GM23338 (cell line): ENCODE data around the gene NXPE4. TPM values are rescaled to one million over a fixed set of nuclear protein-coding genes. Genes with fewer than 3 reads are reported as not detected.

ENCODE experiments used
- ATAC-seq: fragments of 200-7000 bp; cut with Tn5 transposase; 3 replicates; pipeline ENCODE4 v1.9.1; 2020
- DNase-seq: peaks from one replicate; pipeline ENCODE4 v3.0.0-alpha.2; 2015; ENCODE audit warnings: low spot score
- H2AFZ ChIP-seq: fragments of 200-600 bp; sonication (generic); 2 replicates; pipeline ENCODE4 v1.8.0; 2016; ENCODE audit warnings: antibody characterized with exemption, mild to moderate bottlenecking, moderate library complexity
- H3F3A ChIP-seq: fragments of 200-600 bp; sonication (generic); replicated peaks from 2 replicates; pipeline ENCODE4 v1.8.0; 2017; ENCODE audit warnings: antibody characterized with exemption, mixed run types, low read depth
- H3K27ac ChIP-seq: fragments of 200-600 bp; sonication (generic); 2 replicates; pipeline ENCODE4 v1.6.1; 2016; ENCODE audit warnings: low read depth
- H3K27me3 ChIP-seq: fragments of 200-600 bp; sonication (generic); 2 replicates; pipeline ENCODE4 v1.8.0; 2016; ENCODE audit warnings: mild to moderate bottlenecking, mixed run types, moderate library complexity; ENCODE audit not compliant: insufficient read depth
- H3K36me3 ChIP-seq: fragments of 200-600 bp; sonication (generic); 2 replicates; pipeline ENCODE4 v1.8.0; 2016; ENCODE audit warnings: mild to moderate bottlenecking; ENCODE audit not compliant: insufficient read depth
- H3K4me1 ChIP-seq: fragments of 200-600 bp; sonication (generic); 2 replicates; pipeline ENCODE4 v1.8.0; 2016; ENCODE audit warnings: mild to moderate bottlenecking, moderate library complexity; ENCODE audit not compliant: insufficient read depth
- H3K4me2 ChIP-seq: fragments of 200-600 bp; sonication (generic); 2 replicates; pipeline ENCODE4 v1.7.1; 2017; ENCODE audit warnings: mixed run types
- H3K4me3 ChIP-seq: fragments of 200-600 bp; sonication (generic); 2 replicates; pipeline ENCODE4 v1.6.1; 2016; ENCODE audit warnings: mixed run types
- H3K79me2 ChIP-seq: fragments of 200-600 bp; sonication (generic); replicated peaks from 2 replicates; pipeline ENCODE4 v1.8.0; 2017; ENCODE audit warnings: mild to moderate bottlenecking; ENCODE audit not compliant: insufficient read depth
- H3K9me2 ChIP-seq: fragments of 200-600 bp; sonication (generic); 2 replicates; pipeline ENCODE4 v1.8.0; 2017; ENCODE audit not compliant: insufficient read depth
- H4K20me1 ChIP-seq: fragments of 200-600 bp; sonication (generic); replicated peaks from 2 replicates; pipeline ENCODE4 v1.8.0; 2017; ENCODE audit warnings: mild to moderate bottlenecking; ENCODE audit not compliant: insufficient read depth
- H3K27ac Mint-ChIP-seq: 2 replicates; pipeline ENCODE4 v1.8.0; 2020; ENCODE audit warnings: inconsistent platforms, mild to moderate bottlenecking, moderate library complexity, mixed read lengths
- H3K27me3 Mint-ChIP-seq: 3 replicates; pipeline ENCODE4 v1.8.0; 2022; ENCODE audit warnings: low read depth, mild to moderate bottlenecking, moderate library complexity, mixed read lengths, inconsistent platforms; ENCODE audit not compliant: insufficient read depth, poor library complexity
- H3K36me3 Mint-ChIP-seq: 3 replicates; pipeline ENCODE4 v1.8.0; 2021; ENCODE audit warnings: low read depth, mild to moderate bottlenecking, inconsistent platforms, moderate library complexity, mixed read lengths
- H3K4me1 Mint-ChIP-seq: 3 replicates; pipeline ENCODE4 v1.8.0; 2020; ENCODE audit warnings: mild to moderate bottlenecking, inconsistent platforms, mixed read lengths
- H3K4me3 Mint-ChIP-seq: 3 replicates; pipeline ENCODE4 v1.8.0; 2021; ENCODE audit warnings: moderate library complexity, mild to moderate bottlenecking, inconsistent platforms, mixed read lengths
- H3K9me3 Mint-ChIP-seq: 3 replicates; pipeline ENCODE4 v1.8.0; 2020; ENCODE audit warnings: moderate library complexity, mild to moderate bottlenecking, inconsistent platforms, mixed read lengths
- CREB1 ChIP-seq: fragments of 250-450 bp; sonication (Bioruptor Pico); IDR thresholded peaks from 2 replicates; pipeline ENCODE4 v1.5.0; 2020; ENCODE audit warnings: low read depth, mild to moderate bottlenecking, moderate library complexity
- EZH2phosphoT487 ChIP-seq: fragments of 200-600 bp; sonication (generic); IDR thresholded peaks from one replicate; pipeline ENCODE4 v1.8.1; 2018; ENCODE audit warnings: antibody characterized with exemption; ENCODE audit not compliant: unreplicated experiment
- NANOG ChIP-seq: IDR thresholded peaks from 2 replicates; pipeline ENCODE4 v1.6.1; 2016; ENCODE audit warnings: antibody characterized with exemption, borderline replicate concordance
- POLR2AphosphoS5 ChIP-seq: IDR thresholded peaks from 2 replicates; pipeline ENCODE4 v1.6.1; 2016; ENCODE audit warnings: antibody characterized with exemption, low read depth
- STAT1 ChIP-seq: IDR thresholded peaks from one replicate; pipeline ENCODE4 v1.6.1; 2016; ENCODE audit warnings: antibody characterized with exemption; ENCODE audit not compliant: unreplicated experiment
- ZNF114 ChIP-seq: fragments of 250-450 bp; sonication (Bioruptor Pico); IDR thresholded peaks from 2 replicates; pipeline ENCODE4 v1.5.0; 2020; ENCODE audit warnings: mild to moderate bottlenecking, moderate library complexity
- ZNF331 ChIP-seq: fragments of 250-450 bp; sonication (Bioruptor Pico); IDR thresholded peaks from 2 replicates; pipeline ENCODE4 v1.5.0; 2020; ENCODE audit warnings: low read depth, mild to moderate bottlenecking, moderate library complexity
- polyA plus RNA-seq: library from polyadenylated mRNA; unstranded; fragments of >200 nt; fragmentation: Nextera tagmentation; extraction: Ambion mirVana; gene quantifications from 2 replicates; pipeline ENCODE4 v1.2.1, GENCODE V29; 2016
- total RNA-seq: library from RNA; depleted of rRNA; stranded (reverse); fragments of >200 nt; shearing (Covaris generic); gene quantifications from 2 replicates; pipeline ENCODE4 v1.2.3, GENCODE V29; 2014
- TF ChIP-seq, protein P1 (sequence below): fragments of 250-450 bp; sonication (Bioruptor Pico); IDR thresholded peaks from 2 replicates; pipeline ENCODE4 v1.5.0; 2020; ENCODE audit warnings: mild to moderate bottlenecking, moderate library complexity
- TF ChIP-seq, protein P2 (sequence below): IDR thresholded peaks from one replicate; pipeline ENCODE4 v1.6.1; 2018; ENCODE audit warnings: antibody characterized with exemption; ENCODE audit not compliant: unreplicated experiment
- TF ChIP-seq, protein P3 (sequence below): IDR thresholded peaks from 2 replicates; pipeline ENCODE4 v1.6.1; 2016; ENCODE audit warnings: antibody characterized with exemption
- TF ChIP-seq, protein P4 (sequence below), 2 experiments: fragments of 200-600 bp in 1 of 2; sonication (generic) in 1 of 2; conservative IDR thresholded peaks; 2 replicates each; pipeline versions ENCODE4 v1.5.1 to v1.6.1; 2016 to 2017; ENCODE audit warnings: antibody characterized with exemption in 2 of 2, low read depth in 2 of 2, mild to moderate bottlenecking in 2 of 2, moderate library complexity in 1 of 2

NXPE4 gene
- total and polyA plus RNA-seq, 2 experiments from 2014 or later, result not detected

DNA sequence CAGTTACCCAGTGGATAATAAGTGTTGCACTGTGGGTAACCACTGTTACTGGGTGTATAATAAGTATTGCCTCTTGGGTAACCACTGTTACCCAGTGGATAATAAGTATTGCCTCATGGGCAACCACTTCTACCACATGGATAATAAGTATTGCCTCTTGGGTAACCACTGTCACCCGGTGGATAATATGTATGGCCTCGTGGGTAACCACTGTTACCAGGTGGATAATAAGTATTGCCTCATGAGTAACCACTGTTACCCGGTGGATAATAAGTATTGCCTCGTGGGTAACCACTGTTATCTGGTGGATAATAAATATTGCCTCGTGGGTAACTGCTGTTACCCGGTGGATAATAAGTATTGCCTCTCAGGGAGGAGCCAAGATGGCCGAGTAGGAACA lies 29.7 kb upstream of the NXPE4 start (continued):
- TF ChIP-seq, protein P1, sequence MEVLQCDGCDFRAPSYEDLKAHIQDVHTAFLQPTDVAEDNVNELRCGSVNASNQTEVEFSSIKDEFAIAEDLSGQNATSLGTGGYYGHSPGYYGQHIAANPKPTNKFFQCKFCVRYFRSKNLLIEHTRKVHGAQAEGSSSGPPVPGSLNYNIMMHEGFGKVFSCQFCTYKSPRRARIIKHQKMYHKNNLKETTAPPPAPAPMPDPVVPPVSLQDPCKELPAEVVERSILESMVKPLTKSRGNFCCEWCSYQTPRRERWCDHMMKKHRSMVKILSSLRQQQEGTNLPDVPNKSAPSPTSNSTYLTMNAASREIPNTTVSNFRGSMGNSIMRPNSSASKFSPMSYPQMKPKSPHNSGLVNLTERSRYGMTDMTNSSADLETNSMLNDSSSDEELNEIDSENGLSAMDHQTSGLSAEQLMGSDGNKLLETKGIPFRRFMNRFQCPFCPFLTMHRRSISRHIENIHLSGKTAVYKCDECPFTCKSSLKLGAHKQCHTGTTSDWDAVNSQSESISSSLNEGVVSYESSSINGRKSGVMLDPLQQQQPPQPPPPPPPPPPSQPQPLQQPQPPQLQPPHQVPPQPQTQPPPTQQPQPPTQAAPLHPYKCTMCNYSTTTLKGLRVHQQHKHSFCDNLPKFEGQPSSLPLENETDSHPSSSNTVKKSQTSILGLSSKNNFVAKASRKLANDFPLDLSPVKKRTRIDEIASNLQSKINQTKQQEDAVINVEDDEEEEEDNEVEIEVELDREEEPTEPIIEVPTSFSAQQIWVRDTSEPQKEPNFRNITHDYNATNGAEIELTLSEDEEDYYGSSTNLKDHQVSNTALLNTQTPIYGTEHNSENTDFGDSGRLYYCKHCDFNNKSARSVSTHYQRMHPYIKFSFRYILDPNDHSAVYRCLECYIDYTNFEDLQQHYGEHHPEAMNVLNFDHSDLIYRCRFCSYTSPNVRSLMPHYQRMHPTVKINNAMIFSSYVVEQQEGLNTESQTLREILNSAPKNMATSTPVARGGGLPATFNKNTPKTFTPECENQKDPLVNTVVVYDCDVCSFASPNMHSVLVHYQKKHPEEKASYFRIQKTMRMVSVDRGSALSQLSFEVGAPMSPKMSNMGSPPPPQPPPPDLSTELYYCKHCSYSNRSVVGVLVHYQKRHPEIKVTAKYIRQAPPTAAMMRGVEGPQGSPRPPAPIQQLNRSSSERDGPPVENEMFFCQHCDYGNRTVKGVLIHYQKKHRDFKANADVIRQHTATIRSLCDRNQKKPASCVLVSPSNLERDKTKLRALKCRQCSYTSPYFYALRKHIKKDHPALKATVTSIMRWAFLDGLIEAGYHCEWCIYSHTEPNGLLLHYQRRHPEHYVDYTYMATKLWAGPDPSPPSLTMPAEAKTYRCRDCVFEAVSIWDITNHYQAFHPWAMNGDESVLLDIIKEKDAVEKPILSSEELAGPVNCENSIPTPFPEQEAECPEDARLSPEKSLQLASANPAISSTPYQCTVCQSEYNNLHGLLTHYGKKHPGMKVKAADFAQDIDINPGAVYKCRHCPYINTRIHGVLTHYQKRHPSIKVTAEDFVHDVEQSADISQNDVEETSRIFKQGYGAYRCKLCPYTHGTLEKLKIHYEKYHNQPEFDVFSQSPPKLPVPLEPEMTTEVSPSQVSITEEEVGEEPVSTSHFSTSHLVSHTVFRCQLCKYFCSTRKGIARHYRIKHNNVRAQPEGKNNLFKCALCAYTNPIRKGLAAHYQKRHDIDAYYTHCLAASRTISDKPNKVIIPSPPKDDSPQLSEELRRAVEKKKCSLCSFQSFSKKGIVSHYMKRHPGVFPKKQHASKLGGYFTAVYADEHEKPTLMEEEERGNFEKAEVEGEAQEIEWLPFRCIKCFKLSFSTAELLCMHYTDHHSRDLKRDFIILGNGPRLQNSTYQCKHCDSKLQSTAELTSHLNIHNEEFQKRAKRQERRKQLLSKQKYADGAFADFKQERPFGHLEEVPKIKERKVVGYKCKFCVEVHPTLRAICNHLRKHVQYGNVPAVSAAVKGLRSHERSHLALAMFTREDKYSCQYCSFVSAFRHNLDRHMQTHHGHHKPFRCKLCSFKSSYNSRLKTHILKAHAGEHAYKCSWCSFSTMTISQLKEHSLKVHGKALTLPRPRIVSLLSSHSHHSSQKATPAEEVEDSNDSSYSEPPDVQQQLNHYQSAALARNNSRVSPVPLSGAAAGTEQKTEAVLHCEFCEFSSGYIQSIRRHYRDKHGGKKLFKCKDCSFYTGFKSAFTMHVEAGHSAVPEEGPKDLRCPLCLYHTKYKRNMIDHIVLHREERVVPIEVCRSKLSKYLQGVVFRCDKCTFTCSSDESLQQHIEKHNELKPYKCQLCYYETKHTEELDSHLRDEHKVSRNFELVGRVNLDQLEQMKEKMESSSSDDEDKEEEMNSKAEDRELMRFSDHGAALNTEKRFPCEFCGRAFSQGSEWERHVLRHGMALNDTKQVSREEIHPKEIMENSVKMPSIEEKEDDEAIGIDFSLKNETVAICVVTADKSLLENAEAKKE (CRISPR knock-in tag), result no peak
- no peak for TF ChIP-seq POLR2AphosphoS5
- TF ChIP-seq NANOG, result no peak
- TF ChIP-seq CREB1 (CRISPR knock-in tag), result no peak
- TF ChIP-seq EZH2phosphoT487, result no peak
- TF ChIP-seq ZNF114 (CRISPR knock-in tag), result no peak

DNA sequence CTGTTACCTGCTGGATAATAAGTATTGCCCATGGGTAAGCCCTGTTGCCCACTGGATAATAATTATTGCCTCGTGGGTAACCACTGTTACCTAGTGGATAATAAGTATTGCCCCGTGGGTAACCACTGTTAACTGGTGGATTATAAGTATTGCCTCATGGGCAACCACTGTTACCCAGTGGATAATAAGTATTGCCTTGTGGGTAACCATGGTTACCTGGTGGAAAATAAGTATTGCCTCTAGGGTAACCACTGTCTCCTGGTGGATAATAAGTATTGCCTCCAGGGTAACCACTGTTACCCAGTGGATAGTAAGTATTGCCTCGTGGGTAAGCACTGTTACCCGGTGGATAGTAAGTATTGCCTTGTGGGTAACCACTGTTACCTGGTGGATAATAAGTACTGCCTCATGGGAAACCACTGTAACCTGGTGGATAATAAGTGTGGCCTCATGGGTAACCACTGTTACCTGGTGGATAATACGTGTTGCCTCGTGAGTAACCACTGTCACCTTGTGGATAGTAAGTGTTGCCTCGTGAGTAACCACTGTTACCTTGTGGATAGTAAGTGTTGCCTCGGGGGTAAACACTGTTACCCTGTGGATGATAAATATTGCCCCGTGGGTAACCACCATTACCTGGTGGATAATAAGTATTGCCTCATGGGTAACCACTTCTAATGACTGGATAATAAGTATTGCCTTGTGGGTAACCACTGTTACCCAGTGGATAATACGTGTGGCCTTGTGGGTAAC lies 29.0 kb upstream of the NXPE4 start:
- Histone ChIP-seq H3K27me3 (no peaks in the 10 kb centered on the region), H3K4me3 (no peak overlapping the region), H3K4me2 (no peak overlapping the region), H3K9me2 (peaks cover 3% of the 10 kb centered on the region; the same call in 1 of the 2 replicates), H3K27ac (no peak overlapping the region), H3F3A (peaks cover 15% of the 10 kb centered on the region; the same call in 1 of the 2 replicates), H3K4me1 (no peaks in the 10 kb centered on the region), H4K20me1 (no peaks in the 10 kb centered on the region), H2AFZ (no peak overlapping the region), H3K79me2 (no peaks in the 10 kb centered on the region), H3K36me3 (no peaks in the 10 kb centered on the region)
- Mint-ChIP-seq H3K4me1 (no peaks in the 10 kb centered on the region), H3K9me3 (peaks cover 55% of the 10 kb centered on the region), H3K27ac (no peak overlapping the region), H3K27me3 (no peaks in the 10 kb centered on the region), H3K36me3 (peaks cover 18% of the 10 kb centered on the region; the same call in 2 of the 3 replicates), H3K4me3 (no peak overlapping the region)
- ATAC-seq (no peak), DNase-seq (no peak)
- TF ChIP-seq, protein P2, sequence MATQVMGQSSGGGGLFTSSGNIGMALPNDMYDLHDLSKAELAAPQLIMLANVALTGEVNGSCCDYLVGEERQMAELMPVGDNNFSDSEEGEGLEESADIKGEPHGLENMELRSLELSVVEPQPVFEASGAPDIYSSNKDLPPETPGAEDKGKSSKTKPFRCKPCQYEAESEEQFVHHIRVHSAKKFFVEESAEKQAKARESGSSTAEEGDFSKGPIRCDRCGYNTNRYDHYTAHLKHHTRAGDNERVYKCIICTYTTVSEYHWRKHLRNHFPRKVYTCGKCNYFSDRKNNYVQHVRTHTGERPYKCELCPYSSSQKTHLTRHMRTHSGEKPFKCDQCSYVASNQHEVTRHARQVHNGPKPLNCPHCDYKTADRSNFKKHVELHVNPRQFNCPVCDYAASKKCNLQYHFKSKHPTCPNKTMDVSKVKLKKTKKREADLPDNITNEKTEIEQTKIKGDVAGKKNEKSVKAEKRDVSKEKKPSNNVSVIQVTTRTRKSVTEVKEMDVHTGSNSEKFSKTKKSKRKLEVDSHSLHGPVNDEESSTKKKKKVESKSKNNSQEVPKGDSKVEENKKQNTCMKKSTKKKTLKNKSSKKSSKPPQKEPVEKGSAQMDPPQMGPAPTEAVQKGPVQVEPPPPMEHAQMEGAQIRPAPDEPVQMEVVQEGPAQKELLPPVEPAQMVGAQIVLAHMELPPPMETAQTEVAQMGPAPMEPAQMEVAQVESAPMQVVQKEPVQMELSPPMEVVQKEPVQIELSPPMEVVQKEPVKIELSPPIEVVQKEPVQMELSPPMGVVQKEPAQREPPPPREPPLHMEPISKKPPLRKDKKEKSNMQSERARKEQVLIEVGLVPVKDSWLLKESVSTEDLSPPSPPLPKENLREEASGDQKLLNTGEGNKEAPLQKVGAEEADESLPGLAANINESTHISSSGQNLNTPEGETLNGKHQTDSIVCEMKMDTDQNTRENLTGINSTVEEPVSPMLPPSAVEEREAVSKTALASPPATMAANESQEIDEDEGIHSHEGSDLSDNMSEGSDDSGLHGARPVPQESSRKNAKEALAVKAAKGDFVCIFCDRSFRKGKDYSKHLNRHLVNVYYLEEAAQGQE, result no peak
- TF ChIP-seq STAT1, result no peak
- TF ChIP-seq, protein P3, sequence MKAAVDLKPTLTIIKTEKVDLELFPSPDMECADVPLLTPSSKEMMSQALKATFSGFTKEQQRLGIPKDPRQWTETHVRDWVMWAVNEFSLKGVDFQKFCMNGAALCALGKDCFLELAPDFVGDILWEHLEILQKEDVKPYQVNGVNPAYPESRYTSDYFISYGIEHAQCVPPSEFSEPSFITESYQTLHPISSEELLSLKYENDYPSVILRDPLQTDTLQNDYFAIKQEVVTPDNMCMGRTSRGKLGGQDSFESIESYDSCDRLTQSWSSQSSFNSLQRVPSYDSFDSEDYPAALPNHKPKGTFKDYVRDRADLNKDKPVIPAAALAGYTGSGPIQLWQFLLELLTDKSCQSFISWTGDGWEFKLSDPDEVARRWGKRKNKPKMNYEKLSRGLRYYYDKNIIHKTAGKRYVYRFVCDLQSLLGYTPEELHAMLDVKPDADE, result no peak
- TF ChIP-seq CREB1 (CRISPR knock-in tag), result no peak
- no peak for TF ChIP-seq EZH2phosphoT487
- TF ChIP-seq, protein P4, sequence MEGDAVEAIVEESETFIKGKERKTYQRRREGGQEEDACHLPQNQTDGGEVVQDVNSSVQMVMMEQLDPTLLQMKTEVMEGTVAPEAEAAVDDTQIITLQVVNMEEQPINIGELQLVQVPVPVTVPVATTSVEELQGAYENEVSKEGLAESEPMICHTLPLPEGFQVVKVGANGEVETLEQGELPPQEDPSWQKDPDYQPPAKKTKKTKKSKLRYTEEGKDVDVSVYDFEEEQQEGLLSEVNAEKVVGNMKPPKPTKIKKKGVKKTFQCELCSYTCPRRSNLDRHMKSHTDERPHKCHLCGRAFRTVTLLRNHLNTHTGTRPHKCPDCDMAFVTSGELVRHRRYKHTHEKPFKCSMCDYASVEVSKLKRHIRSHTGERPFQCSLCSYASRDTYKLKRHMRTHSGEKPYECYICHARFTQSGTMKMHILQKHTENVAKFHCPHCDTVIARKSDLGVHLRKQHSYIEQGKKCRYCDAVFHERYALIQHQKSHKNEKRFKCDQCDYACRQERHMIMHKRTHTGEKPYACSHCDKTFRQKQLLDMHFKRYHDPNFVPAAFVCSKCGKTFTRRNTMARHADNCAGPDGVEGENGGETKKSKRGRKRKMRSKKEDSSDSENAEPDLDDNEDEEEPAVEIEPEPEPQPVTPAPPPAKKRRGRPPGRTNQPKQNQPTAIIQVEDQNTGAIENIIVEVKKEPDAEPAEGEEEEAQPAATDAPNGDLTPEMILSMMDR (conservative IDR thresholded peaks at IDR 0.05; ENCODE audit: low read depth in 2 of 2), result no peak
- no peak for TF ChIP-seq ZNF331 (CRISPR knock-in tag)
